ENCODE measurements around the gene UBE2E1.

DNA sequence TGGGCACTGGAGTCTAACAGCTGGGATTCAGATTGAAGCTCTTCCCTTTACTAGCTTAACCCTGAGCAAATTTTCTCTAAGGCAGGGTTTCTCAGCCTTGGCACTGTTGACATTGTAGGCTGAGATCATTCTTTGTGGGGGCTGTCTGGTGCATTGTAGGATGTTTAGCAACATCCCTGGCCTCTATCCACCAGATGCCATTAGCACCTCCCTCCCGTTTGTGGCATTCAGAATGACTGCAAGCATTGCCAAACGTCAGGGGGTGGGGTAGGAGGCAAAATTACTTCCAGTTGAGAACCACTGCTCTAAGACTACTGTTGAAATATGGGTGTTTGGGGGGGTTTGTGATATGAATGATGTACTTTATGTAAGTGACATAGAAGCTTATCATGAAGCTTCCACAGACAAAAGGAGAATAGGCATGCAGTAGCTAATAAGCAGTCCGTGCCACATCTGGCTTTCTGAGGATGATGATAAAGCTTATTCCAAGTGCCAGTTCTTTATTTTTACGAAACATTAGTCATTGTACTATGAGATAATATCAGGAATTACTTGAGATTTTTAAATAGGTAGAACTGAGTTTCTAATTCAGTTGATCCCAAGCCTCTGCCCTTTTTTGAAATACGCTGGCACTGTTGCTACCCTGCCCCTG is 71.7 kb downstream of the UBE2E1 start:
- no peak for TF ChIP-seq CTCF (conservative IDR thresholded peaks at IDR 0.05; ENCODE audit: low read length)
- TF ChIP-seq EZH2phosphoT487 (IDR thresholded peaks at IDR 0.05; ENCODE audit: borderline replicate concordance), result no peak
